Vagina (tissue), 2 donors: ENCODE measurements around the gene TEKT3. TPM values are rescaled to one million over a fixed set of nuclear protein-coding genes. Genes with fewer than 3 reads are reported as not detected.

Experiments
- DNase-seq, 2 donors: peaks; one replicate each; pipeline ENCODE4 v3.0.0-alpha.2; 2017; ENCODE audit errors: extremely low spot score in 2 of 2
- H3K27ac ChIP-seq: fragments of 200-600 bp; sonication (generic); one replicate; pipeline ENCODE4 v1.5.1; 2019
- H3K27me3 ChIP-seq: fragments of 200-600 bp; sonication (generic); one replicate; pipeline ENCODE4 v1.5.1; 2019
- H3K36me3 ChIP-seq, 2 donors: fragments of 200-600 bp; sonication (generic); one replicate each; pipeline ENCODE4 v1.5.1; 2017 to 2019
- H3K4me1 ChIP-seq: fragments of 200-600 bp; sonication (generic); one replicate; pipeline ENCODE4 v1.5.1; 2019
- H3K4me3 ChIP-seq, 2 donors: fragments of 200-600 bp; sonication (generic); 1 replicate in 1 of 2; 2 replicates in 1 of 2; pipeline ENCODE4 v1.5.1; 2016 to 2019
- H3K9me3 ChIP-seq: fragments of 200-600 bp; sonication (generic); one replicate; pipeline ENCODE4 v1.5.1; 2019
- POLR2A ChIP-seq, 2 donors: fragments of 450-650 bp; IDR thresholded peaks; one replicate each; pipeline ENCODE4 v1.6.1; 2017; ENCODE audit warnings: antibody characterized with exemption in 2 of 2, mild to moderate bottlenecking in 2 of 2, moderate library complexity in 2 of 2
- POLR2AphosphoS5 ChIP-seq, 2 donors: sonication (generic); formaldehyde crosslinking; IDR thresholded peaks; one replicate each; pipeline ENCODE4 v1.9.0; 2017; ENCODE audit warnings: antibody characterized with exemption in 2 of 2, mild to moderate bottlenecking in 2 of 2, low read depth in 1 of 2; ENCODE audit not compliant: insufficient read depth in 1 of 2
- intact Hi-C: fragments of 100-400 bp; cut with DNase I; formaldehyde crosslinking; loops from one replicate; pipeline ENCODE4 v1.15.1; 2023
- total RNA-seq: library from RNA; depleted of rRNA; stranded (reverse); fragments of >200 nt; gene quantifications from one replicate; pipeline ENCODE4 v1.2.3, GENCODE V29; 2016
- TF ChIP-seq, protein P1 (sequence below), 3 experiments: fragments of 450-650 bp in 2 of 3; fragments of 200-600 bp in 1 of 3; sonication (generic) in 1 of 3; IDR thresholded peaks; one replicate each; pipeline ENCODE4 v1.5.1; 2017 to 2019; ENCODE audit warnings: antibody characterized with exemption in 3 of 3, mild to moderate bottlenecking in 2 of 3, moderate library complexity in 2 of 3

The TEKT3 gene
- total RNA-seq, 1 donor from 2014 or later, result not detected

- intact Hi-C loops, result loop anchor here (1.0 to 10.0 kb wide), 3 partner anchors 143 to 241 kb away; no protein-coding TSS in a partner anchor
- peaks cover 42% of the 10 kb centered on the region for H3K4me1 ChIP-seq
- DNase-seq, result peak in 1 of 2 donors; percentile 89
- H3K27ac ChIP-seq, result peak overlapping the region; percentile 90
- peak overlapping the region; percentile 58 to 84 for H3K4me3 ChIP-seq
- H3K27me3 ChIP-seq, result no peaks in the 10 kb centered on the region
- TF ChIP-seq POLR2AphosphoS5 (IDR thresholded peaks at IDR 0.05; ENCODE audit: insufficient read depth in 1 of 2, low read depth in 1 of 2) (peak in 1 of 2 donors; percentile 39), POLR2A (IDR thresholded peaks at IDR 0.05) (no peak)
- TF ChIP-seq, protein P1, sequence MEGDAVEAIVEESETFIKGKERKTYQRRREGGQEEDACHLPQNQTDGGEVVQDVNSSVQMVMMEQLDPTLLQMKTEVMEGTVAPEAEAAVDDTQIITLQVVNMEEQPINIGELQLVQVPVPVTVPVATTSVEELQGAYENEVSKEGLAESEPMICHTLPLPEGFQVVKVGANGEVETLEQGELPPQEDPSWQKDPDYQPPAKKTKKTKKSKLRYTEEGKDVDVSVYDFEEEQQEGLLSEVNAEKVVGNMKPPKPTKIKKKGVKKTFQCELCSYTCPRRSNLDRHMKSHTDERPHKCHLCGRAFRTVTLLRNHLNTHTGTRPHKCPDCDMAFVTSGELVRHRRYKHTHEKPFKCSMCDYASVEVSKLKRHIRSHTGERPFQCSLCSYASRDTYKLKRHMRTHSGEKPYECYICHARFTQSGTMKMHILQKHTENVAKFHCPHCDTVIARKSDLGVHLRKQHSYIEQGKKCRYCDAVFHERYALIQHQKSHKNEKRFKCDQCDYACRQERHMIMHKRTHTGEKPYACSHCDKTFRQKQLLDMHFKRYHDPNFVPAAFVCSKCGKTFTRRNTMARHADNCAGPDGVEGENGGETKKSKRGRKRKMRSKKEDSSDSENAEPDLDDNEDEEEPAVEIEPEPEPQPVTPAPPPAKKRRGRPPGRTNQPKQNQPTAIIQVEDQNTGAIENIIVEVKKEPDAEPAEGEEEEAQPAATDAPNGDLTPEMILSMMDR (IDR thresholded peaks at IDR 0.05), result no peak
- H3K9me3 ChIP-seq, result no peaks in the 10 kb centered on the region
- H3K36me3 ChIP-seq, result peaks cover 0 to 25% of the 10 kb centered on the region in 2 donors
Measured at GRCh38 chr17:15261258-15261801, 80.1 kb downstream of the TEKT3 start.

DNA sequence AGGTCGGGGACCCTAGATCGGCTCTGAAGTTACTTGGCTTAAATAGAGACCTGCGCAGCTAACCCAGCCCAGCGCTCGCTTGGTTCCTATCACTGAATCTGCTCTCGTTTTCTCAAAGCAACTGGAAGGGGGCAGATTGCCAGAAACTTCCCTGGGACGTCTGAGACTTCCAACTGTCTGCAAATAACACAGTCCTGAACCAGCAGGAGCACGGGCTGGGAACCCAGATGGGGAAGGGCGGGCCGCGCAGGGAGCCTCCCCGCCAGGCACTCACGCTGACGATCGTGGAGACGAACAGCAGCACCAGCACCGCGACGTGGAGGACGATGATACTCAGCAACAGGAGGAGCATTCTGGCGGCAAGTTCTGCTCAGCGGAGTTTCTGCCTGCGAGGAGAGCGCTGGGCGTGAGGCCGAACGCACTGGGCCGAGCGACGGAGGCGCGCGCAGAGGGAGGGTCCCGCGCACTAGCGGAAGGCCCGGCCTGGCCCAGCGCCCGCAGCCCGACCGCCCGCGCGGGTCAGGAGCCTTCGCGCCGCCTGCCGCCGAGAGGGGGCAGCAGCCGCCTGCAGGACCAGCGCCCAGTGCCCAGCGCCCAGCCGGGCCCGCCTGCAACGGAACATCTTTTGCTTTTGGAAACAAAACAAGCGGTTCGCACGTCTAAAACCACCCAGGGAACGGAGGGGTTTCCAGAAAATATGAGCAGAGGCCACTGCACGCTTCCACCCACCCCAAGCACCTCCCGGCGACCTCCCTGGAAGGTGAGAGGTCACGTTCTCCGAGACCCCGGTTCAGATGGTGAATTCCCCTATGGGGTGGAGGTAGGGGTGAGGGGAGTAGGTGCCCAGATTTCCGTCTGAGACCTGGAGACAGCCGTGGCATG is 80.8 kb downstream of the TEKT3 start:
- Histone ChIP-seq H3K27me3 (no peaks in the 10 kb centered on the region), H3K27ac (peak overlapping the region; percentile 90), H3K9me3 (no peaks in the 10 kb centered on the region), H3K36me3 (peaks cover 0 to 31% of the 10 kb centered on the region in 2 donors), H3K4me3 (peak overlapping the region; percentile 58 to 84), H3K4me1 (peaks cover 47% of the 10 kb centered on the region)
- intact Hi-C loops, result loop anchor here (1.0 to 10.0 kb wide), 3 partner anchors 144 to 242 kb away; no protein-coding TSS in a partner anchor
- peak in 1 of 2 donors; percentile 11 for TF ChIP-seq POLR2A (IDR thresholded peaks at IDR 0.05)
- peak in 1 of 2 donors; percentile 77 for TF ChIP-seq POLR2AphosphoS5 (IDR thresholded peaks at IDR 0.05; ENCODE audit: insufficient read depth in 1 of 2, low read depth in 1 of 2)
- TF ChIP-seq, protein P1 (IDR thresholded peaks at IDR 0.05), result peak; percentile 60 to 90 (median 67)
- peak in 1 of 2 donors; percentile 89 for DNase-seq

DNA sequence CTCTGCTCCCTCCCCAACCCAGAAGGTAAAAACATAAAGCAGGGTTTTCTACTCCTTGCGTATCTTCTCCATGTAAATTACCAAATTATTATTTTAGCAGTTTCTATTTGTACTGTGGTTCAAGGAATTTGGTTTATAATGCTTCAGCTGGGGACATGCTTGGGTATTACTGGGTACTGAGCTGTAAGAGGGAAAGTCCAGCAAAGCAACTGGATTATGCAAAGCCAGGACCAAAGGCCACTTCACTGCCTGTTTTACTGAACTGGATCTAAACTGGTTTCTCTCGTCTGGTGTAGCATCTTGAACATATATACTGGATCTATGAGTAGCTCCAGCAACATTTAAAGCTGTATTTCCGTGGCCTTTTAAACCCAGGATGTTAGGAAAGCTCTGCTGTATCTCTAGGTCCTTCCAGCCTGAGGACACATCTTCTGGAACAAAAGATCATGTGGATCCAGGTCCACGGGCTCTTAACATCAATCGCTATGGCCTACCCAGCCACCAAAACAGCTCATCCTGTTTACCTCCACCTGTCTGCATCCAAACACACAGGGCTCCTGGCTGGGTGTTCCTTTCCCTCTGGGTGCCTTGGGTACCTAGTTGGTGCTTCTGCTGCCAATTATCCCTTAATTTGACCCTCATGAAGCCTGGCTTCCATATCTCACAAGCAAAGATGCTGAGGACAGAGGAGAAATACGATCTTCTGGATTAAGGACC is 83.4 kb downstream of the TEKT3 start:
- Histone ChIP-seq H3K27me3 (no peaks in the 10 kb centered on the region), H3K4me3 (peak overlapping the region; percentile 29 to 84), H3K36me3 (peaks cover 0 to 56% of the 10 kb centered on the region in 2 donors), H3K27ac (peak overlapping the region; percentile 90), H3K9me3 (no peaks in the 10 kb centered on the region), H3K4me1 (peaks cover 74% of the 10 kb centered on the region)
- TF ChIP-seq POLR2A (IDR thresholded peaks at IDR 0.05), result no peak
- no peak for TF ChIP-seq POLR2AphosphoS5 (IDR thresholded peaks at IDR 0.05; ENCODE audit: insufficient read depth in 1 of 2, low read depth in 1 of 2)
- TF ChIP-seq, protein P1 (IDR thresholded peaks at IDR 0.05), result no peak
- peak in 1 of 2 donors; percentile 83 for DNase-seq
- intact Hi-C loops, result no loop called here

DNA sequence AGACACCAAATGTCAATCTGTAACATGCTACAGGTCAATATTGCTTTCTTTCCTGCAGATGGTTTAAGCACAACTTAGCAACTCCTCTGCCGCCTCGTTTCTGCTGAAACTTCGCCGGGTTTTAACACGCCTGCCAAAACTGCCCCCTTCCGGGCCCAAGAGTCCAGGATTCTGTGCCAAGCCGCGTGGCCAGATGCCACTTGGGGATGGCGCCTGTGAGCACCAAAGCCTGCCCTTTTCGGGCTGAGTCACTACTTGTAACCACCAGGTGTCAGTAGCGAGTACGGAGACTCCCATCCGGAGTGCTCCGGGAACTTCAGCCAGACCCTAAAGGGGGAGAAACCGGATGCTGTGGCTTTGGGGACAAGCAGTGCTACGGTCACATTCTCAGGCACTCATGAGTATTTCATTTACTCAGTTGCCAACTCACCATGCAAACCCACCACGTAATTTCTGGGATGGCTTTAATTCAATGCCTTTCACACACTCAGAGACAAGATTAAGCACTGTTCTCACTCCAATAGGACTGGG is 84.1 kb downstream of the TEKT3 start:
- TF ChIP-seq POLR2A (IDR thresholded peaks at IDR 0.05) (no peak), POLR2AphosphoS5 (IDR thresholded peaks at IDR 0.05; ENCODE audit: insufficient read depth in 1 of 2, low read depth in 1 of 2) (peak; percentile 65 to 66)
- TF ChIP-seq, protein P1 (IDR thresholded peaks at IDR 0.05), result peak; percentile 58 to 95 (median 78)
- peak overlapping the region; percentile 90 for H3K27ac ChIP-seq
- H3K9me3 ChIP-seq, result no peaks in the 10 kb centered on the region
- H3K27me3 ChIP-seq, result no peaks in the 10 kb centered on the region
- peak overlapping the region; percentile 29 to 84 for H3K4me3 ChIP-seq
- peaks cover 80% of the 10 kb centered on the region for H3K4me1 ChIP-seq
- peak in 1 of 2 donors; percentile 88 for DNase-seq
- peaks cover 0 to 63% of the 10 kb centered on the region in 2 donors for H3K36me3 ChIP-seq
- intact Hi-C loops, result no loop called here
